Right atrium auricular region (tissue), 2 donors: ENCODE results near the gene C11orf24. TPM values are rescaled to one million over a fixed set of nuclear protein-coding genes. Genes with fewer than 3 reads are reported as not detected.
A peak's percentile ranks its signal among the peaks of the same experiment; 100 is the strongest.

Experiments
- DNase-seq: peaks from one replicate; pipeline ENCODE4 v3.0.0-alpha.2; 2019; ENCODE audit warnings: low spot score
- H3K27ac ChIP-seq, 2 donors: fragments of 200-600 bp; sonication (generic); 1 replicate in 1 of 2; 2 replicates in 1 of 2; pipeline ENCODE4 v1.5.1; 2016 to 2019
- H3K27me3 ChIP-seq, 2 donors: fragments of 200-600 bp; sonication (generic); one replicate each; pipeline versions ENCODE4 v1.5.1 to v1.6.0; 2017 to 2019
- H3K36me3 ChIP-seq: fragments of 200-600 bp; sonication (generic); one replicate; pipeline ENCODE4 v1.5.1; 2016
- H3K4me1 ChIP-seq, 2 donors: fragments of 200-600 bp; sonication (generic); one replicate each; pipeline versions ENCODE4 v1.5.1 to v1.6.0; 2017 to 2019
- H3K4me3 ChIP-seq, 2 donors: fragments of 200-600 bp; sonication (generic); 1 replicate in 1 of 2; 2 replicates in 1 of 2; pipeline ENCODE4 v1.5.1; 2017 to 2019; ENCODE audit warnings: mild to moderate bottlenecking in 1 of 2, moderate library complexity in 1 of 2
- H3K9me3 ChIP-seq, 2 donors: fragments of 200-600 bp; sonication (generic); one replicate each; pipeline ENCODE4 v1.5.1; 2019
- total RNA-seq, 2 donors: library from RNA; depleted of rRNA; stranded (reverse); fragments of >200 nt; gene quantifications; one replicate each; pipeline ENCODE4 v1.1.0, GENCODE V29; 2016
- TF ChIP-seq, protein P1 (sequence below), 2 donors: fragments of 200-600 bp; sonication (generic); IDR thresholded peaks; one replicate each; pipeline ENCODE4 v1.5.1; 2019; ENCODE audit warnings: antibody characterized with exemption in 2 of 2

Gene C11orf24
- 10 to 100 TPM; 20.4 to 21.3 TPM for total RNA-seq

DNA sequence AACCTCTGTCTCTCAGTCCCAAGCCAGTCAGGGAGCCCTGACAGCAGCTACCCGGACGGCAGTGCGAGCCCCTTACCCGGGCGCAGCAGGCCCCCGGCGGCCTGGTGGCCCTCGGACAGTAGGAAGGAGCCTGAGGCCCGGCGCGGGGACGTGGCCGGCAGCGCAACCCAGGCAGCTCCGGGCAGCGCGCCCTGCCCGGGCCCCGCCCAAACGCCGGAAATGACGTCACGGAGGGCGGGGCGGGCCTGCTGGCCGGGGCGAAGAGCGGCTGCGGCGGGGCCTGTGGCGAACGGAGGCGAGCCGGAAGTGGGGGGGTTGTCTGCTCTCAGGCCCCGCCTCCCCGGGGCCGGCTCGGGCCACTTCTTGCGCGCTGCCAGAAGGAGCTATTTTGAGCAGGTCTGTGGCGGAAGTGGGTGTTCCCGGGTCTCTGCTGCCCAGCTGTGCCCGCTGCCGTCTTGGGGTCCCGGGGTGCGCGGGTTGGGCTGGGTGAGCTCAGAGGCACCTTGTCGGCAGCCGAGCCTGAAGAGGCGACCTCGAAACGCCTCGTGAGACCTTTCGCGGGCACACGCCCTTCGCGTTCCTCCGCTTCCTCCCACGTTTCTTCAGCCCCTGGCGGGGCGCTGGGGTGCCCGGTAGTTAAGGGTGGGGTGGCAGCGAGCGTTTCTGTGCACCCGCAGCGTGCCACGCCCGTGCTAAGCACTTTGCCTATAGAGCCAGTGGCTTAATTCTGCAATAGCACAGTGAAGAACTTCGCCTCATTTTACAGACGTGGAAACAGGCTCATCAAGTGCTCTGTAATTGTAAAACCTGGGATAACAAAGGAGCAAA, at the start of gene C11orf24:
TSS of gene C11orf24 (minus strand) at position 193 of the 828 bp plus-strand sequence. CDS start 8,206 bp downstream, outside the sequence.
- Histone ChIP-seq H3K36me3 (peaks cover 12% of the 10 kb centered on the region), H3K27ac (peak within 1 kb of the TSS; percentile 95 to 97), H3K4me3 (peak within 1 kb of the TSS; percentile 67 to 88), H3K4me1 (peaks cover 0 to 31% of the 10 kb centered on the region in 2 donors), H3K27me3 (no peaks in the 10 kb centered on the region), H3K9me3 (no peaks in the 10 kb centered on the region)
- TF ChIP-seq, protein P1, sequence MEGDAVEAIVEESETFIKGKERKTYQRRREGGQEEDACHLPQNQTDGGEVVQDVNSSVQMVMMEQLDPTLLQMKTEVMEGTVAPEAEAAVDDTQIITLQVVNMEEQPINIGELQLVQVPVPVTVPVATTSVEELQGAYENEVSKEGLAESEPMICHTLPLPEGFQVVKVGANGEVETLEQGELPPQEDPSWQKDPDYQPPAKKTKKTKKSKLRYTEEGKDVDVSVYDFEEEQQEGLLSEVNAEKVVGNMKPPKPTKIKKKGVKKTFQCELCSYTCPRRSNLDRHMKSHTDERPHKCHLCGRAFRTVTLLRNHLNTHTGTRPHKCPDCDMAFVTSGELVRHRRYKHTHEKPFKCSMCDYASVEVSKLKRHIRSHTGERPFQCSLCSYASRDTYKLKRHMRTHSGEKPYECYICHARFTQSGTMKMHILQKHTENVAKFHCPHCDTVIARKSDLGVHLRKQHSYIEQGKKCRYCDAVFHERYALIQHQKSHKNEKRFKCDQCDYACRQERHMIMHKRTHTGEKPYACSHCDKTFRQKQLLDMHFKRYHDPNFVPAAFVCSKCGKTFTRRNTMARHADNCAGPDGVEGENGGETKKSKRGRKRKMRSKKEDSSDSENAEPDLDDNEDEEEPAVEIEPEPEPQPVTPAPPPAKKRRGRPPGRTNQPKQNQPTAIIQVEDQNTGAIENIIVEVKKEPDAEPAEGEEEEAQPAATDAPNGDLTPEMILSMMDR (IDR thresholded peaks at IDR 0.05): no peak
- DNase-seq: peak; percentile 94

GRCh38 chr11:68317147-68317785, 45.5 kb upstream of the C11orf24 start:
- Histone ChIP-seq H3K27me3 (no peaks in the 10 kb centered on the region), H3K4me1 (peaks cover 0 to 59% of the 10 kb centered on the region in 2 donors), H3K9me3 (no peaks in the 10 kb centered on the region), H3K36me3 (no peaks in the 10 kb centered on the region), H3K4me3 (no peak overlapping the region), H3K27ac (peak overlapping the region; percentile 58 to 87)
- no peak for DNase-seq
- TF ChIP-seq, protein P1 (IDR thresholded peaks at IDR 0.05): no peak

DNA sequence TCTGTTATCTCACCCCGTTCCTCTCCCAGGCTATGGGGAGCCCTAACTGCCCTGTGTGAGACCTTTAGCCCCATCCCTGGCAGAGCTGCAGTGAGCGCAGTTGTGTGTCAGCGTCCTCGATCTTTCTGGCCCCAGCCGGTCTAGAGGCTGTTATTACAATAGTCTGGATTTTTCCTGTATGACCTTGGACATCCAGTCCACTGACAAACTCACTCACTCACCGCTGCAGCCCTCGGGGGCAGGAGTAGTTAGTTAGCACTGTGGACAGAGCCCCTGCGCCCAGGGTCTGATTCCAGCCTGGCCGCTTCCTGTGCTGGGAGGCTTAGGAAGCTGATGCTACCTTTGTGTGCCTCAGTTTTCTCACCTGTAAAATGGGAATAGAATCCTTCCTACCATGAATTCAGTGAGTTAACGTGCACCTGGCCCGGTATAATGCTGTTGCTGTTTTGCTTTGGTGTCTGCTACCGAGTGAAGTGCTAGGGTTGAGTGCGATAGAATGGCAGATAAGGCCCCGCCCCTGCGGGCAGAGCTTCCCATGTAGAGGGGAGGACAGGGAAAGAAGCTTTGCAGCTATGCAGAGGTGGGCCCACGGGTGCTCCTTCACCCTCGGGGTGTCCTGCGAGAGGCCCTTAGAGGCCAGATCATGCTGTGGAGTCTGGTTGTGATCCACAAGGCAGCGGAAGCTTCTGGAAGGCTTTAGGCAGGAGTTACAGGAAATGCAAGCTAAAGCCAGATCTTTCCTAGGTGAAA, 43.6 kb upstream of the C11orf24 start:
- peak overlapping the region; percentile 80 to 87 for H3K27ac ChIP-seq
- H3K27me3 ChIP-seq: no peaks in the 10 kb centered on the region
- H3K4me1 ChIP-seq: peaks cover 0 to 47% of the 10 kb centered on the region in 2 donors
- peak overlapping the region in 1 of 2 donors; percentile 69 for H3K4me3 ChIP-seq
- TF ChIP-seq, protein P1 (IDR thresholded peaks at IDR 0.05): no peak
- no peaks in the 10 kb centered on the region for H3K9me3 ChIP-seq
- no peak for DNase-seq
- no peaks in the 10 kb centered on the region for H3K36me3 ChIP-seq

DNA sequence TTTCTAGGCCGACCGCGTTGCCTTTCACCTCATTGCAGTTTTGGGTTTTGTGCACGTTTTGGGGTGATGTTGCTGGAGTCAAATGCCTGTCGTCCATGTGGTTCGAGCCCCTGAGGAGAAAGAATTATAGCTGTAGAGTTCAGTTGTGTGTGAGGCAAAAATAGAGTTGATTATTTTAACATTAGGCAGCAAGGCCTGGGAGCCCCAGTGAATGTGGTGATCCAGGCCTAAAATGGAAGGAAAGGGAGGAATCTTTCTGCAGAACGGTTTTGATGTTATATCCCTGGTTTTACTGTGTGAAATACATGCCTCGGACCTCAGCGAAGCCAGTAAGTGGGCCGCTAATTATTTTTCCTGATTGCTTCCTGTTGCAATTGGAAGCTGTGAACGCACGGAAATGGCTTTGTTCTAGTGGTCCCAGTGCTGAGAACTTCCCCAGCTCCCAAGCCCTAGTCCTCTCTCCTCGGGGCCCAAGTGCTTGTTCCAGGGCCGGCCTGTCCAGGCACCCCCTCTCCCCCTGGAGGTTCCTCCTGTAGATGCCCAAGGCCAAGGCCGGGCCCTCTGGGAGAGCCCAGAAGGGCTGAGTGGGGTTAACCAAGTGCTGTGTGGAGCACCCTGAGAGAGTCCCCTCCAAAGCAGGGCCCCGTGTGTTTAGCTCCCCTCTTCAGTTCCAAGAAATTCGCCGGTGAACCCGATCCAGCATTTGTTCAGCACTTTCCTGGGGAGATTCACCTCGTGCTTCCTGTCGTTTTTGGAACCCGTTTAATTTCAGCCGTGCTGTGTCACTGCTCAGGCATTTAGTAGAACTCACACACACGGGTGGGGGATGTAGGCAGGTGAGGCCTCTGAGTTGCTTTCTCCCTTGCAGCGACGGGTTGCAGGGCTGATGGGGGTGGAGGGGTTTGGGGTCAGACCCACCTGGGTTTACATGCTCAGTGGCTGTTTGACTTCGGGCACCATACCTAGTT, 42.7 kb upstream of the C11orf24 start:
- DNase-seq: no peak
- H3K27me3 ChIP-seq: no peaks in the 10 kb centered on the region
- no peaks in the 10 kb centered on the region for H3K36me3 ChIP-seq
- H3K27ac ChIP-seq: peak overlapping the region; percentile 80 to 87
- no peaks in the 10 kb centered on the region for H3K9me3 ChIP-seq
- H3K4me3 ChIP-seq: peak overlapping the region; percentile 69
- H3K4me1 ChIP-seq: peaks cover 0 to 47% of the 10 kb centered on the region in 2 donors
- TF ChIP-seq, protein P1 (IDR thresholded peaks at IDR 0.05): no peak
